ENCODE results near the gene EML5. TPM values are rescaled to one million over a fixed set of nuclear protein-coding genes. Genes with fewer than 3 reads are reported as not detected.

The EML5 gene
- polyA plus RNA-seq, 3 donors = not detected

GRCh38 chr14:88829188-88829587 lies 36.4 kb upstream of the EML5 start:
- H3K27ac ChIP-seq (ENCODE audit: low read depth in 1 of 2, low read length in 2 of 2) = no peak overlapping the region
- no peaks in the 10 kb centered on the region for H3K27me3 ChIP-seq (ENCODE audit: control insufficient read depth in 2 of 2, insufficient read depth in 2 of 2, low read length in 2 of 2)
- TF ChIP-seq CTCF (IDR thresholded peaks at IDR 0.05) = no peak
- WGBS (ENCODE audit: insufficient coverage) = 0% methylated on average over 1 of the region's 3 CpGs
- Mint-ChIP-seq H3K4me3 (no peak overlapping the region), H3K27ac (no peak overlapping the region), H3K27me3 (ENCODE audit: low read depth in 3 of 3) (no peaks in the 10 kb centered on the region), H3K36me3 (no peaks in the 10 kb centered on the region), H3K4me1 (peaks cover 34% of the 10 kb centered on the region), H3K9me3 (no peaks in the 10 kb centered on the region)
- no peak overlapping the region for H3K4me2 ChIP-seq (replicated peaks; ENCODE audit: extremely low read depth, low read length, poor library complexity, severe bottlenecking)
- no peaks in the 10 kb centered on the region for H3K79me2 ChIP-seq (ENCODE audit: insufficient read depth, low read length)
- peak overlapping the region; percentile 7 for H2AFZ ChIP-seq (ENCODE audit: insufficient read depth, low read depth, low read length, poor library complexity, severe bottlenecking)
- intact Hi-C loops (cut with micrococcal nuclease) = no loop called here
- no peaks in the 10 kb centered on the region for H3K9me3 ChIP-seq (replicated peaks in 1 of 2; ENCODE audit: control insufficient read depth in 1 of 2, insufficient read depth in 1 of 2, low read length in 2 of 2)
- no peak overlapping the region for H3K9ac ChIP-seq (ENCODE audit: insufficient read depth, low read length, poor library complexity, severe bottlenecking)
- DNase-seq = peak in 2 of 3 donors; percentile 11 to 20
- no peak overlapping the region for H3K4me3 ChIP-seq (replicated peaks in 1 of 3; ENCODE audit: low read depth in 2 of 3, low read length in 3 of 3)
- H3K4me1 ChIP-seq (ENCODE audit: control insufficient read depth in 1 of 2, insufficient read depth in 2 of 2, low read length in 2 of 2) = peaks cover 20 to 24% of the 10 kb centered on the region in 2 donors
- H4K20me1 ChIP-seq (ENCODE audit: insufficient read depth, low read length) = no peaks in the 10 kb centered on the region
- H3K36me3 ChIP-seq (replicated peaks in 1 of 2; ENCODE audit: control insufficient read depth in 1 of 2, insufficient read depth in 2 of 2, low read length in 2 of 2) = no peaks in the 10 kb centered on the region

- Histone ChIP-seq H4K20me1 (ENCODE audit: insufficient read depth, low read length) (no peaks in the 10 kb centered on the region), H3K4me3 (replicated peaks in 1 of 3; ENCODE audit: low read depth in 2 of 3, low read length in 3 of 3) (peak overlapping the region in 1 of 3 experiments; percentile 82), H3K79me2 (ENCODE audit: insufficient read depth, low read length) (no peaks in the 10 kb centered on the region), H3K4me1 (ENCODE audit: control insufficient read depth in 1 of 2, insufficient read depth in 2 of 2, low read length in 2 of 2) (peaks cover 25 to 27% of the 10 kb centered on the region in 2 donors), H3K9ac (ENCODE audit: insufficient read depth, low read length, poor library complexity, severe bottlenecking) (no peak overlapping the region), H3K36me3 (replicated peaks in 1 of 2; ENCODE audit: control insufficient read depth in 1 of 2, insufficient read depth in 2 of 2, low read length in 2 of 2) (no peaks in the 10 kb centered on the region), H3K4me2 (replicated peaks; ENCODE audit: extremely low read depth, low read length, poor library complexity, severe bottlenecking) (peak overlapping the region; percentile 95), H3K9me3 (replicated peaks in 1 of 2; ENCODE audit: control insufficient read depth in 1 of 2, insufficient read depth in 1 of 2, low read length in 2 of 2) (no peaks in the 10 kb centered on the region), H3K27me3 (ENCODE audit: control insufficient read depth in 2 of 2, insufficient read depth in 2 of 2, low read length in 2 of 2) (no peaks in the 10 kb centered on the region), H3K27ac (ENCODE audit: low read depth in 1 of 2, low read length in 2 of 2) (no peak overlapping the region), H2AFZ (ENCODE audit: insufficient read depth, low read depth, low read length, poor library complexity, severe bottlenecking) (peak overlapping the region; percentile 98)
- peaks cover 1 to 4% (median 3%) of the 10 kb centered on the region in 3 donors for H3K27me3 Mint-ChIP-seq (ENCODE audit: low read depth in 3 of 3)
- H3K36me3 Mint-ChIP-seq = no peaks in the 10 kb centered on the region
- TF ChIP-seq CTCF (IDR thresholded peaks at IDR 0.05) = no peak
- DNase-seq = no peak
- H3K9me3 Mint-ChIP-seq = no peaks in the 10 kb centered on the region
- H3K27ac Mint-ChIP-seq = no peak overlapping the region
- no peak overlapping the region for H3K4me3 Mint-ChIP-seq
- peaks cover 28% of the 10 kb centered on the region for H3K4me1 Mint-ChIP-seq
- WGBS (ENCODE audit: insufficient coverage) = 88% methylated on average over 7 of the region's 9 CpGs
- intact Hi-C loops (cut with micrococcal nuclease) = no loop called here
Measured at GRCh38 chr14:88825503-88825902, 32.8 kb upstream of the EML5 start.
